Kidney (tissue), 14 donors: ENCODE data around the gene LTB4R2. TPM values are rescaled to one million over a fixed set of nuclear protein-coding genes. Genes with fewer than 3 reads are reported as not detected.
A peak's percentile ranks its signal among the peaks of the same experiment; 100 is the strongest.

Experiments used
- DNase-seq, 5 donors: peaks; one replicate each; pipeline ENCODE4 v3.0.0-alpha.2; 2013 to 2020
- FAIRE-seq: peaks from 2 replicates; lab custom pipeline; 2012; peaks lifted over from hg19 to GRCh38; lab: Jason Lieb, UNC
- H3K27ac ChIP-seq, 2 donors: one replicate each; pipeline ENCODE4 v1.7.0; 2013; ENCODE audit warnings: low read depth in 2 of 2, low read length in 2 of 2, inconsistent platforms in 1 of 2
- H3K27me3 ChIP-seq: one replicate; pipeline ENCODE4 v1.7.1; 2013; ENCODE audit warnings: low read length, inconsistent platforms; ENCODE audit not compliant: control insufficient read depth, insufficient read depth
- H3K36me3 ChIP-seq, 3 donors: one replicate each; pipeline versions ENCODE4 v1.7.0 to v1.7.1; 2013; ENCODE audit warnings: low read length in 3 of 3, control low read depth in 1 of 3, inconsistent platforms in 1 of 3; ENCODE audit not compliant: insufficient read depth in 3 of 3, control insufficient read depth in 2 of 3
- H3K4me1 ChIP-seq, 3 donors: one replicate each; pipeline versions ENCODE4 v1.7.0 to v1.7.1; 2013; ENCODE audit warnings: low read length in 3 of 3, inconsistent platforms in 1 of 3, low read depth in 1 of 3; ENCODE audit not compliant: control insufficient read depth in 2 of 3, insufficient read depth in 2 of 3
- H3K4me3 ChIP-seq, 3 donors: one replicate each; pipeline versions ENCODE4 v1.7.0 to v1.8.1; 2013; ENCODE audit warnings: low read length in 3 of 3, control low read depth in 1 of 3, inconsistent platforms in 1 of 3
- H3K9ac ChIP-seq, 3 donors: one replicate each; pipeline versions ENCODE4 v1.7.0 to v1.7.1; 2013; ENCODE audit warnings: low read length in 3 of 3, control low read depth in 1 of 3, inconsistent platforms in 1 of 3
- H3K9me3 ChIP-seq, 3 donors: one replicate each; pipeline versions ENCODE4 v1.7.0 to v1.7.1; 2013; ENCODE audit warnings: low read length in 3 of 3, control low read depth in 1 of 3, inconsistent platforms in 1 of 3; ENCODE audit not compliant: control insufficient read depth in 2 of 3, insufficient read depth in 1 of 3
- CTCF ChIP-seq: IDR thresholded peaks from 3 replicates; pipeline ENCODE4 v1.5.1; 2012; ENCODE audit warnings: mild to moderate bottlenecking, moderate library complexity, borderline replicate concordance; ENCODE audit not compliant: insufficient read depth; ENCODE audit errors: extremely low read depth
- intact Hi-C: fragments of 100-400 bp; cut with DNase I; formaldehyde crosslinking; loops from one replicate; pipeline ENCODE4 v1.11.1; 2022
- polyA plus RNA-seq: library from polyadenylated mRNA; stranded (reverse); fragments of 350-450 nt; fragmentation: Illumina TruSeq; extraction: RNeasy Lipid Tissue Mini Kit (QIAGEN cat#74804); gene quantifications from one replicate; pipeline ENCODE4 v1.2.3, GENCODE V29; 2014; ENCODE audit warnings: low read depth, low replicate concordance; ENCODE audit not compliant: insufficient read depth
- total RNA-seq: library from RNA; stranded (reverse); fragmentation: NEBNext Ultra II Directional; extraction: Animal tissue kit (Norgen Biotek cat#: 25700); gene quantifications from one replicate; pipeline ENCODE4 v1.2.1, GENCODE V29; 2021
- donor health status: control.
- donor health status: control.
- donor health status: control.
- donor health status: control.
- donor health status: control.
- donor health status: DM: yes; HTN: yes; CAD: no.
- donor health status: Normal renal cell carcinoma (clear cell type).

LTB4R2 gene
- total and polyA plus RNA-seq, 2 donors from 2014 or later = 0.67 to 9.2 TPM

- Histone ChIP-seq H3K4me3 (peak overlapping the region in 1 of 3 donors; percentile 49), H3K27ac (peak overlapping the region; percentile 63 to 72), H3K36me3 (no peaks in the 10 kb centered on the region), H3K4me1 (peaks cover 0 to 46% (median 38%) of the 10 kb centered on the region in 3 donors), H3K27me3 (peaks cover 6% of the 10 kb centered on the region), H3K9ac (peak overlapping the region in 1 of 3 donors; percentile 30), H3K9me3 (no peaks in the 10 kb centered on the region)
- TF ChIP-seq CTCF = no peak
- intact Hi-C loops = no loop called here
- DNase-seq (no peak), FAIRE-seq (no peak)
Measured at GRCh38 chr14:24311837-24312615, 2.1 kb downstream of the LTB4R2 start.

- TF ChIP-seq CTCF = no peak
- H3K27me3 ChIP-seq = peaks cover 9% of the 10 kb centered on the region
- peaks cover 0 to 43% (median 31%) of the 10 kb centered on the region in 3 donors for H3K4me1 ChIP-seq
- no peak overlapping the region for H3K4me3 ChIP-seq
- peak overlapping the region in 1 of 3 donors; percentile 30 for H3K9ac ChIP-seq
- no peaks in the 10 kb centered on the region for H3K9me3 ChIP-seq
- intact Hi-C loops = no loop called here
- H3K36me3 ChIP-seq = no peaks in the 10 kb centered on the region
- DNase-seq (no peak), FAIRE-seq (no peak)
- peak overlapping the region; percentile 16 to 63 for H3K27ac ChIP-seq
Measured at GRCh38 chr14:24312736-24313507, 3.0 kb downstream of the LTB4R2 start.

GRCh38 chr14:24313913-24314312 is 4.0 kb downstream of the LTB4R2 start:
- peaks cover 9% of the 10 kb centered on the region for H3K27me3 ChIP-seq
- FAIRE-seq = no peak
- peak overlapping the region in 1 of 2 donors; percentile 38 for H3K27ac ChIP-seq
- peaks cover 0 to 35% (median 29%) of the 10 kb centered on the region in 3 donors for H3K4me1 ChIP-seq
- no peak overlapping the region for H3K4me3 ChIP-seq
- no peaks in the 10 kb centered on the region for H3K36me3 ChIP-seq
- DNase-seq = no peak
- intact Hi-C loops = no loop called here
- no peaks in the 10 kb centered on the region for H3K9me3 ChIP-seq
- H3K9ac ChIP-seq = no peak overlapping the region
- TF ChIP-seq CTCF = no peak
